ENCODE measurements around the gene INSYN2A. TPM values are rescaled to one million over a fixed set of nuclear protein-coding genes. Genes with fewer than 3 reads are reported as not detected.

Gene INSYN2A
- total and polyA plus RNA-seq, 2 donors (not counting 3 experiments of a cell fraction or from before 2014, with no cell fraction given), result 0.04 to 0.07 TPM

- intact Hi-C loops (cut with micrococcal nuclease) (no loop called here), dilution Hi-C loops (cut with MboI; ENCODE audit: extremely low pct_ligation_motif_present, low sequenced_read_pairs) (no loop called here)
- H4K20me1 ChIP-seq (replicated peaks; ENCODE audit: control insufficient read depth, extremely low read depth, insufficient read depth, low read length), result no peaks in the 10 kb centered on the region
- POLR2A ChIA-PET, result no interaction called here
- no peaks in the 10 kb centered on the region for H3K27me3 ChIP-seq (ENCODE audit: control insufficient read depth in 2 of 2, insufficient read depth in 2 of 2, low read length in 2 of 2)
- no peak overlapping the region for H3K9ac ChIP-seq (replicated peaks; ENCODE audit: extremely low read depth, insufficient read depth, low read length)
- H3K9me1 ChIP-seq (replicated peaks; ENCODE audit: control insufficient read depth, extremely low read depth, insufficient read depth, low read length), result no peaks in the 10 kb centered on the region
- H3K79me2 ChIP-seq (ENCODE audit: control insufficient read depth, insufficient read depth, low read length), result no peaks in the 10 kb centered on the region
- no peak for DNase-seq (ENCODE audit: low read depth, low spot score)
- no peak overlapping the region for H3K27ac ChIP-seq (ENCODE audit: insufficient read depth, low read depth, low read length)
- H2AFZ ChIP-seq (ENCODE audit: low read depth, low read length), result no peak overlapping the region
- TF ChIP-seq POLR2A (IDR thresholded peaks at IDR 0.05; ENCODE audit: low read depth, low read length) (no peak), MAX (IDR thresholded peaks at IDR 0.05; ENCODE audit: insufficient read depth, insufficient read length) (no peak), MYC (IDR thresholded peaks at IDR 0.05; ENCODE audit: low read depth, low read length) (no peak), EZH2 (IDR thresholded peaks at IDR 0.05; ENCODE audit: borderline replicate concordance, low read depth, low read length, severe bottlenecking) (no peak), FOS (IDR thresholded peaks at IDR 0.05; ENCODE audit: borderline replicate concordance, insufficient read depth, low read length) (no peak), GATA2 (IDR thresholded peaks at IDR 0.05; ENCODE audit: insufficient read depth, insufficient read length, low read depth, low read length) (no peak), POLR2AphosphoS5 (IDR thresholded peaks at IDR 0.05; ENCODE audit: insufficient read depth, low read depth, low read length) (no peak), JUN (IDR thresholded peaks at IDR 0.05; ENCODE audit: borderline replicate concordance, insufficient read depth, insufficient read length, low read depth) (no peak)
- TF ChIP-seq, protein P1, sequence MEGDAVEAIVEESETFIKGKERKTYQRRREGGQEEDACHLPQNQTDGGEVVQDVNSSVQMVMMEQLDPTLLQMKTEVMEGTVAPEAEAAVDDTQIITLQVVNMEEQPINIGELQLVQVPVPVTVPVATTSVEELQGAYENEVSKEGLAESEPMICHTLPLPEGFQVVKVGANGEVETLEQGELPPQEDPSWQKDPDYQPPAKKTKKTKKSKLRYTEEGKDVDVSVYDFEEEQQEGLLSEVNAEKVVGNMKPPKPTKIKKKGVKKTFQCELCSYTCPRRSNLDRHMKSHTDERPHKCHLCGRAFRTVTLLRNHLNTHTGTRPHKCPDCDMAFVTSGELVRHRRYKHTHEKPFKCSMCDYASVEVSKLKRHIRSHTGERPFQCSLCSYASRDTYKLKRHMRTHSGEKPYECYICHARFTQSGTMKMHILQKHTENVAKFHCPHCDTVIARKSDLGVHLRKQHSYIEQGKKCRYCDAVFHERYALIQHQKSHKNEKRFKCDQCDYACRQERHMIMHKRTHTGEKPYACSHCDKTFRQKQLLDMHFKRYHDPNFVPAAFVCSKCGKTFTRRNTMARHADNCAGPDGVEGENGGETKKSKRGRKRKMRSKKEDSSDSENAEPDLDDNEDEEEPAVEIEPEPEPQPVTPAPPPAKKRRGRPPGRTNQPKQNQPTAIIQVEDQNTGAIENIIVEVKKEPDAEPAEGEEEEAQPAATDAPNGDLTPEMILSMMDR (IDR thresholded peaks at IDR 0.05; ENCODE audit: extremely low read depth in 1 of 2, insufficient read depth in 1 of 2, low read depth in 1 of 2, low read length in 2 of 2), result no peak
- no peak overlapping the region for H3K4me3 ChIP-seq (replicated peaks in 1 of 3; ENCODE audit: insufficient read depth in 1 of 3, low read depth in 1 of 3, low read length in 3 of 3)
- no peaks in the 10 kb centered on the region for H3K9me3 ChIP-seq (replicated peaks; ENCODE audit: control insufficient read depth, insufficient read depth, low read length)
- H3K4me1 ChIP-seq (ENCODE audit: control insufficient read depth, extremely low read depth, insufficient read depth, low read length), result no peaks in the 10 kb centered on the region
- BruUV-seq (replicated peaks), result no TSS peak
- peaks cover 0 to 3% of the 10 kb centered on the region in 2 experiments for H3K36me3 ChIP-seq (ENCODE audit: control insufficient read depth in 2 of 2, extremely low read depth in 1 of 2, insufficient read depth in 2 of 2, low read length in 2 of 2)
- no peak overlapping the region for H3K4me2 ChIP-seq (ENCODE audit: insufficient read depth, low read length)
- CTCF ChIA-PET, result no interaction called here
- no peak for FAIRE-seq
Observed at GRCh38 chr10:127175357-127176110, 20.9 kb downstream of the INSYN2A start.
